Retinal pigment epithelial cell (primary cell): ENCODE results near the gene SEC14L1.
"Not testable (repeated sequence)": the region's sequence is repeated elsewhere in the genome, so short reads cannot be mapped to it uniquely, and the experiment has no call there.

Experiments used
- DNase-seq: peaks from one replicate; pipeline ENCODE4 v3.0.0-alpha.2; 2010; ENCODE audit warnings: low read depth
- H3K4me3 ChIP-seq: 2 replicates; pipeline ENCODE4 v1.5.1; 2011; ENCODE audit warnings: mild to moderate bottlenecking, low read length, control low read depth, moderate library complexity
- TF ChIP-seq, protein P1 (sequence below): conservative IDR thresholded peaks from 2 replicates; pipeline ENCODE4 v1.5.1; 2011; ENCODE audit warnings: low read depth, low read length, control low read depth, inconsistent platforms

Gene SEC14L1

DNA sequence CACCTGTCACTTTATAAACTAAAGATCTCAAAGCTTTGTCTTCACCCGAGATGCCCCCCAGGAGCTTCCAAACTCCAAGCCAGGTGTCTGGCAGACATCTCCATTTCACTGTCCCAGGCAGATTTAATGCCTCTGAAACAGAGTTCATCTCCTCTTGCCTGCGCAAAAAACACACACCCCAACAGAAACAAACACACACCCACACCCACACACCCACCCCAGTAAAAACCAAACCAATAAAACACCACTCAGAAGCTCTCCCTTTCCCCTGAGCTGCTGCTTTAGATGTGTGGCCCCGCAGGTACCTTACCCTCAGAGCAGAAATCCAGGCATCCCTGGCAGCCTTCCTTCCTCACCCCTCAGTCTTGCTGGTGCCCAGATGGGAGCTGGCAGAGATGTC, 14.4 kb downstream of the SEC14L1 start:
- H3K4me3 ChIP-seq = no peak overlapping the region
- DNase-seq = no peak
- TF ChIP-seq, protein P1, sequence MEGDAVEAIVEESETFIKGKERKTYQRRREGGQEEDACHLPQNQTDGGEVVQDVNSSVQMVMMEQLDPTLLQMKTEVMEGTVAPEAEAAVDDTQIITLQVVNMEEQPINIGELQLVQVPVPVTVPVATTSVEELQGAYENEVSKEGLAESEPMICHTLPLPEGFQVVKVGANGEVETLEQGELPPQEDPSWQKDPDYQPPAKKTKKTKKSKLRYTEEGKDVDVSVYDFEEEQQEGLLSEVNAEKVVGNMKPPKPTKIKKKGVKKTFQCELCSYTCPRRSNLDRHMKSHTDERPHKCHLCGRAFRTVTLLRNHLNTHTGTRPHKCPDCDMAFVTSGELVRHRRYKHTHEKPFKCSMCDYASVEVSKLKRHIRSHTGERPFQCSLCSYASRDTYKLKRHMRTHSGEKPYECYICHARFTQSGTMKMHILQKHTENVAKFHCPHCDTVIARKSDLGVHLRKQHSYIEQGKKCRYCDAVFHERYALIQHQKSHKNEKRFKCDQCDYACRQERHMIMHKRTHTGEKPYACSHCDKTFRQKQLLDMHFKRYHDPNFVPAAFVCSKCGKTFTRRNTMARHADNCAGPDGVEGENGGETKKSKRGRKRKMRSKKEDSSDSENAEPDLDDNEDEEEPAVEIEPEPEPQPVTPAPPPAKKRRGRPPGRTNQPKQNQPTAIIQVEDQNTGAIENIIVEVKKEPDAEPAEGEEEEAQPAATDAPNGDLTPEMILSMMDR = no peak

DNA sequence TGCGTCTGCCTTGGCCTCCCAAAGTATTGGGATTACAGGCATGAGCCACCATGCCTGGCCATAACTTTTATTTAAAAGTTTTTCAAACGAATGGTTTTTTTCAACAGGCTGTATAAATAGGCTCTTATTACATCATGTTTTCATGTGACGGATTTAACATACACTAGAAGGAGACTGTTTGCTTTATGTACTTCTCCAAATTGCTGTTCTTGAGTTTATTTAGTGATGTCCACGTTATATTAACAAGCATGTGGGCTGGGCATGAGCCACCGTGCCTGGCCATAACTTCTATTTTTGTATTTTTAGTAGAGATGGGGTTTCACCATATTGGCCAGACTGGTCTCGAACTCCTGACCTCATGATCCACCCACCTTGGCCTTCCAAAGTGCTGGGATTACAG, 17.0 kb downstream of the SEC14L1 start:
- not testable (repeated sequence) for H3K4me3 ChIP-seq, DNase-seq

DNA sequence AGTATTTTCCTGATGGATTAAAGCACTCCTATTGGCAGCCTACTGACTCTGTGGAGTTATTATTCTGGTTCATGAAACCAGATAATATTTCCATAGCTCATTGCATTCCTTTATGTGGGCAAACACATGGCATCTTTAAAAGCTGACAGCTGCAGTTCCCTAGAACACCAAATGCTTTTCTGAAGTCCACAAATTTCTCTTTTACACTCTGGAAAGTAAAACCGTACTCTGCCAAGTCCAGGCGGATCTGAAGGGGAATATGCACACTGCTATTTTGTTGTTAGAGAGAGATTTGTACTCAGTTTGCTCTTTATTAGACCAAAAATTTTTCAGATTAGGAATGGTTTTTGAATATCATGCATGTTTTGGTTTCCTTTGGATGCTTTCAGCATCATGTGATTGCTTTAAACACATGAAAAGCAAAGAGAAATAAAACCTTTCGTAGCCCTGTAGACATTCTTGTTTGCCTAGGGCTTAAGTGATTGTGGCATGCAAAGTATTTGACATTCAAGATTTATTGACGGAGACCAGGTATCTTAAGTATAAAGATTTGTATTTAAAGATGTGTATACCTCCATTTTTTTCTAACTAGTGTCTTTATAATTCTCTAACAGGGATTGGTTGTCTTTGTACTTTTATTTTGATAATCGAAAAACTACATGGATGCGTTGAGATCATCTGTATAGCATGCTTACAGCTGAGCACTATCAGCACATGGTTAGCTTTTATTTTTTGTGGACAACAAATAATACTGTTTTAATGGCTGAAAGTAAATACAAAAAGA, 19.5 kb downstream of the SEC14L1 start:
- DNase-seq = no peak
- no peak overlapping the region for H3K4me3 ChIP-seq
- TF ChIP-seq, protein P1 = no peak

DNA sequence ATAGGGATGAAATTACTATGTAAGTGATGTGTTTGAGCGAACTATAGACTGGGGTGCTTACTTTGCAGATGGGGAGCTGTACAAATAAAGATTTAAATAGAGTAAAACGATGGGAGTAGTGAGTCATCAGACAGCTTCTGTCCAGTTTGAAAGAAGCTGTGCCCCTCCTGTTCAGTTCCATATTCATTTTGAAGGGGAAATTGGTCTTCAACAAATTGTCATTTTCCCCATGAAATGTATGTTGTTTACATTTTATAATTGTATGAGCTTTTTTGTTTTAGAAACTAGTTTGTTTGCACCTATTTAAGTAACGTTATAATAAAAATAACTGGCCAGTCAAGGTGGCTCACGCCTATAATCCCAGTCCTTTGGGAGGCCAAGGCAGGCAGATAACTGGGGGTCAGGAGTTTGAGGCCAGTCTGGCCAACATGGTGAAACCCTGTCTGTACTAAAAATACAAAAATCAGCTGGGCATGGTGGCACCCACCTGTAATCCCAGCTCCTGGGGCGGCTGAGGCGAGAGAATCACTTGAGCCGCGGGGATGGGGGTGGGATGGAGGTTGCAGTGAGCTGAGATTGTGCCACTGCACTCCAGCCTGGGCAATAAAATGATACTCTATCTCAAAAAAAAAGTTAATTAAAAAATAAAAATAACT, 20.2 kb downstream of the SEC14L1 start:
- TF ChIP-seq, protein P1 = no peak
- DNase-seq = no peak
- H3K4me3 ChIP-seq = no peak overlapping the region

DNA sequence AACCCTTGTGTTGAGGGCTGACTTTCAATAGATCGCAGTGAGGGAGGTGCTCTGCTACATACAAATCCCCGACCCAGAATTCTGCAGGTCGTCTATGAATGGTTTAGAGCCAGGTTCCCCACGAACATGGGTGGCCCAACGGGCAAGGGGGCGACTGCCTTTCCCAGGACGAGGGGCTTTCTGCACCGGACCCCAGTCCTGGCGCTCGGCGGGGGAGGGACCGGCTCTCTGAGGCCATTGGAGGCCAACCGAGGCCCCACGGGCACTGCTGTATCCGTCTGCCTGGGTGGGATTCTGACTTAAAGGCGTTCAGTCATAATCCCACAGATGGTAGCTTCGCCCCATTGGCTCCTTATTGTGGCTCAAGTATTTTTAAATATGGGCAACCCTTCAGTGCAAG, 21.2 kb downstream of the SEC14L1 start:
- TF ChIP-seq, protein P1 = no peak
- no peak overlapping the region for H3K4me3 ChIP-seq
- DNase-seq = no peak

DNA sequence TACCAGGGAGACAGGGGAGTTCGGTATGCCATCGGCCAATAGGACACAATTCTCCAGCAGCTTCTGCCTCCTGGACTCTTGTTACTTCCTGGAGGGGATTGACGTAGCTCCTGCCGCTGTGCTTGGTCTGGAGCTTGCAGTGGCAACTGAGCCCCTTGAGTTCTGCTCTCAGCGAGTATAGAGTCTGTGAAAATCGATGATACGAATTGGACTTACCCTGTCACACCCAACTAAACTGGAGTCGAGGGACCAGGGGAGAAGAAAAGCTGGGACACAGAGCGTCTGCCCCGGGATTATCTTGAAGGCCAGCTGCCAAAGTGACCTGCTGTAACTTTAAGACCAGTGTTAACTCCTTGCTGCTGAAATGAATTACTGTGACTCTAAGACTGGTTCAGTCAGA, 22.2 kb downstream of the SEC14L1 start:
- no peak overlapping the region for H3K4me3 ChIP-seq
- TF ChIP-seq, protein P1 = no peak
- DNase-seq = no peak

DNA sequence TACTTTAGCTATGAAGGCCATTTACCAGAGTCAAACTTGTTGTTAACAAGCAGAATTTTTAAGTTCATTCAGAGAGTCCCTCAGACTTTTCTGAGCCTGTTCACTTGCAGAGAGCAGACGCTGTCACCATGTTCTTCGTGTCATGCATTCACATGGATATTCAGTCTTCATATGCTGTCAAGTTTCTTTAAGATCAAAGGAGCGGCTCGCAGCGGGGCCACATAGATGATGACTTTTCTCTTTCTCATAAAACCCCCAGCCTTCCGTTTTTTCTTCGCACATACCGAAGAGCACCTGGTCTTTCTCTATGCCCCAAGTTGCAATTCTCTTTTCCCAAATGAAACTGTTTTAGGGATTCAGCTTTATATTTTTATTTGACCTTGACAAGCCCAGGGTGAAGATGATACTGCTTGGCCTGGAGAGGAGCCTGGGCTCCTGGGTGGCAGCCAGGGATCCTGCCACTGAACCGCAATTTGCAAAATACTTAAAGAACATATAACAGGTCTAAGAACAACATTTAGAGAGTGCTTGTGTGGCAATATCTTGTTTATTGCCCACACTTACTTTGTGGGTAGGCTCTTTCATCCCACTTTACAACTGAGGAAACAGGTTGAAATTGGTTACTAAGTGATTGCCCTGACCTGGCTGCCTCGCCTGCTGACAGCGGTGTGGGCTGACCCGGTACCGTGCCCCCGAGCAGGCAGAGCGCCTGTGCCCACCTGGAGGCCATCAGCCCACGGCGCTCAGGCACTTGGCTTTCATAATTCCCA, 22.9 kb downstream of the SEC14L1 start:
- DNase-seq = no peak
- no peak overlapping the region for H3K4me3 ChIP-seq
- TF ChIP-seq, protein P1 = no peak
